ENCODE data around the gene LIMS3.
"Not testable (repeated sequence)": the region's sequence is repeated elsewhere in the genome, so short reads cannot be mapped to it uniquely, and the experiment has no call there.

Gene LIMS3, protein sequence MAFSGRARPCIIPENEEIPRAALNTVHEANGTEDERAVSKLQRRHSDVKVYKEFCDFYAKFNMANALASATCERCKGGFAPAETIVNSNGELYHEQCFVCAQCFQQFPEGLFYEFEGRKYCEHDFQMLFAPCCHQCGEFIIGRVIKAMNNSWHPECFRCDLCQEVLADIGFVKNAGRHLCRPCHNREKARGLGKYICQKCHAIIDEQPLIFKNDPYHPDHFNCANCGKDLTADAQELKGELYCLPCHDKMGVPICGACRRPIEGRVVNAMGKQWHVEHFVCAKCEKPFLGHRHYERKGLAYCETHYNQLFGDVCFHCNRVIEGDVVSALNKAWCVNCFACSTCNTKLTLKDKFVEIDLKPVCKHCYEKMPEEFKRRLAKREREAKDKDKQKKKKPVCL

GRCh38 chr2:109898462-109899336 lies at the start of gene LIMS3:
LIMS3 (plus strand) TSS chr2:109898688; CDS start chr2:109898729, 41 bp downstream.
- H3K36me3 ChIP-seq (ENCODE audit: control insufficient read depth, insufficient read depth, low read length); H3K9ac ChIP-seq (ENCODE audit: low read length); H3K27me3 ChIP-seq (ENCODE audit: control insufficient read depth, insufficient read depth, low read length); H3K4me1 ChIP-seq (ENCODE audit: control insufficient read depth, insufficient read depth, low read length); H3K27ac ChIP-seq (ENCODE audit: low read depth, low read length); H3K4me3 ChIP-seq (ENCODE audit: low read length): not testable (repeated sequence)

DNA sequence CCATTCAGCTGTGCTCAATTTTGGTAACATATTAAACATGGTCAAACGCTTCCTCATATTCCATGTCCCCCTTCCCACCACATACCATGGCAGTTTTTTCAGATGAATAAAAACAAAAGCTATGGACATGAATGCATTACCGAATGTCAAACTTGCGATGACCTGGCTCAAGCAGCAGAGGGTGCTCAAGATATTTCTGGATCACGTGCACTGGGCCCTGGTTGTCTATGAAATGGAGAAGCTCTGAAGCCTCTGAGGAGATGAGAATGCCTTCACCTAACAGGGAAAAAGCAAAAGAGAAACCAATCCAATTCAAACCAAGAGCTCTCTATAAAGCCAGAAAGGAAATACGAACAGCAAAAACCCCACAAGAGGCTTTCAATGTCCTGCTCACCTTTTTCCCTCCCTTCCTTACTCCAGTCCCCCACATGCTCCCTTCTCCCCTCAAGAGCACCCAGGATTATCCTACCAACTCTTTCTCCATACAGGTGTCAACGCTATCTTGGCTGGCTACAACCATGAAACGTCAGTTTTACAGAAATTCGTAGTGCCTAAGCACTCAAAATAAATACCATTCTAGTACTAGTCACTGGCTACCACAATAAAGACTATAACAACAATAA lies 27.2 kb upstream of the LIMS3 start:
- not testable (repeated sequence) for H3K27me3 ChIP-seq (ENCODE audit: control insufficient read depth, insufficient read depth, low read length); H3K27ac ChIP-seq (ENCODE audit: low read depth, low read length); H3K9ac ChIP-seq (ENCODE audit: low read length); H3K4me3 ChIP-seq (ENCODE audit: low read length); H3K36me3 ChIP-seq (ENCODE audit: control insufficient read depth, insufficient read depth, low read length); H3K4me1 ChIP-seq (ENCODE audit: control insufficient read depth, insufficient read depth, low read length)

DNA sequence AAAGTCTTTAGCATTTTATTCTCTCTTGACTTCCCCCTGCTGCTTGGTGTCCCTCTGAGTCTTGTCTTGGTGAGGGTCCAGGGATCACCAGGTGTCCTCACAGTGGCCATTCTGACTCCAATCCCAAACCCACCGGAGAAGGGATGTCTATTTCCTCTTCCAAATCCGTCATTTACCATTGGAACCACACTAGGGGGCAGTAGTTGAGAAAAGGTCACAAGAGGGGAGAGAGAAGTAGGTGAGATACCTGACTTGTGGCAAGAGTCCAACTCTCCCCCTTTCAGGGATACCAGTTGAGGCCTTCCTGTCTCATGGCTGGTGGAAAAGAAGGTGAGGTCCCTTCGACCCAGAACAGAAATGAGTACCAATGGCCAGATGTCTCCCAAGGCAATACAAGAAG lies 21.9 kb upstream of the LIMS3 start:
- H3K27ac ChIP-seq (ENCODE audit: low read depth, low read length); H3K27me3 ChIP-seq (ENCODE audit: control insufficient read depth, insufficient read depth, low read length); H3K9ac ChIP-seq (ENCODE audit: low read length); H3K36me3 ChIP-seq (ENCODE audit: control insufficient read depth, insufficient read depth, low read length); H3K4me3 ChIP-seq (ENCODE audit: low read length); H3K4me1 ChIP-seq (ENCODE audit: control insufficient read depth, insufficient read depth, low read length): not testable (repeated sequence)

DNA sequence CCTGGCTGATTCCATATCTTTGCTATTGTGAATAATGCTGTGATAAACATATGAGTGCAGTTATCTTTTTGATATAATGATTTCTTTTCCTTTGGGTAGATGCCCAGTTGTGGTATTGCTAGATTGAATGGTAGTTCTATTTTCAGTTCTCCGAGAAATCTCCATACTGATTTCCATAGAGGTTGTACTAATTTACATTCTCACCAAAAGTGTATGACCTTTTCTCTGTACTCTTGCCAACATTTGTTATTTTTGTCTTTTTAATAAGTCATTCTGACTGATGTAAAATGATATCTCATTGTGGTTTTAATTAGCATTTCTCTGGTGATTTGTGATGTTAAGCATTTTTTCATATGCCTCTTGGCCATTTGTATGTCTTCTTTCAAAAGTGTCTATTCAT lies 16.4 kb upstream of the LIMS3 start:
- H3K36me3 ChIP-seq (ENCODE audit: control insufficient read depth, insufficient read depth, low read length); H3K4me3 ChIP-seq (ENCODE audit: low read length); H3K27me3 ChIP-seq (ENCODE audit: control insufficient read depth, insufficient read depth, low read length); H3K27ac ChIP-seq (ENCODE audit: low read depth, low read length); H3K9ac ChIP-seq (ENCODE audit: low read length); H3K4me1 ChIP-seq (ENCODE audit: control insufficient read depth, insufficient read depth, low read length): not testable (repeated sequence)

DNA sequence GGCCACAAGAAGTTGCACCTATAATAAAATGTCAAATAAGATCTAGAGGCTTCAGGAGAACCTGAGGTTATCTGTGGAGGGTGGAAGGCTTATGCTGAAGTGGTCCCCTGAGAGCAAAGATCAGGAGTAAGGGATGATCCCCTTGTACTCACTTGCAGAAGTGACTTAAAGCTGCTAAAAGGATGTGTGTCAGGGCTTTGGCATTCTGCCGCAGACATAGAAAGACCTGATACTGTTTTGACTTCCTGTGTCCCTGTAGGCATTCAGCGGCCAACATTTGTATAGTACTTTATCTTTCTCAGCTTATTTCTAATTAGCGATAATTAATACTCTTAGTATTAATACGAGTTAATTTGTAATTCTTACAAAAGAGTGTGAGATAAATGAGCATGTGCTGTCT lies 10.1 kb upstream of the LIMS3 start:
- H3K4me3 ChIP-seq (ENCODE audit: low read length); H3K4me1 ChIP-seq (ENCODE audit: control insufficient read depth, insufficient read depth, low read length); H3K36me3 ChIP-seq (ENCODE audit: control insufficient read depth, insufficient read depth, low read length); H3K9ac ChIP-seq (ENCODE audit: low read length); H3K27me3 ChIP-seq (ENCODE audit: control insufficient read depth, insufficient read depth, low read length); H3K27ac ChIP-seq (ENCODE audit: low read depth, low read length): not testable (repeated sequence)

GRCh38 chr2:109889909-109890308 lies 8.6 kb upstream of the LIMS3 start:
- H3K27me3 ChIP-seq (ENCODE audit: control insufficient read depth, insufficient read depth, low read length); H3K36me3 ChIP-seq (ENCODE audit: control insufficient read depth, insufficient read depth, low read length); H3K9ac ChIP-seq (ENCODE audit: low read length); H3K4me3 ChIP-seq (ENCODE audit: low read length); H3K4me1 ChIP-seq (ENCODE audit: control insufficient read depth, insufficient read depth, low read length); H3K27ac ChIP-seq (ENCODE audit: low read depth, low read length): not testable (repeated sequence)

GRCh38 chr2:109891024-109891423 lies 7.5 kb upstream of the LIMS3 start:
- not testable (repeated sequence) for H3K9ac ChIP-seq (ENCODE audit: low read length); H3K4me3 ChIP-seq (ENCODE audit: low read length); H3K4me1 ChIP-seq (ENCODE audit: control insufficient read depth, insufficient read depth, low read length); H3K27ac ChIP-seq (ENCODE audit: low read depth, low read length); H3K36me3 ChIP-seq (ENCODE audit: control insufficient read depth, insufficient read depth, low read length); H3K27me3 ChIP-seq (ENCODE audit: control insufficient read depth, insufficient read depth, low read length)

DNA sequence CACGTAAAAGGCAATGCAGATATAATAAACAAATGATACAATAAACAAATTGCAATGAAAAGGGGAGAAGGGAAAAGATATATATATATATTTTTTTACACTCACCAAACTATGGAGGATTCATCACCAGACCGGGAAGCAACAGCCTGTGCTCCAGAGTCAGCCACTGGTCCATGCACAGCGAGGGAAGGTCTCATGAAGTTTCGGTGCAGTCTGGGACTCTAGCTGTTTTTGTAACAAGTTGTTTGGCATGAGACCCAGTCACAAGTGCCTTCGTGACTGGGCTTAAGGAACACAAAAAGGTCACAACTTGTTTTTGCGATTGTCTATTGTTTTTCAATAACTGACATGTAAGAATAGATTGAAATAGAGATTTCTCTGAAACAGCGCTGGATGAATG lies 4.8 kb upstream of the LIMS3 start:
- H3K27ac ChIP-seq (ENCODE audit: low read depth, low read length): not testable (repeated sequence)

GRCh38 chr2:109894141-109894540 lies 4.3 kb upstream of the LIMS3 start:
- H3K27ac ChIP-seq (ENCODE audit: low read depth, low read length); H3K9ac ChIP-seq (ENCODE audit: low read length); H3K4me1 ChIP-seq (ENCODE audit: control insufficient read depth, insufficient read depth, low read length); H3K27me3 ChIP-seq (ENCODE audit: control insufficient read depth, insufficient read depth, low read length); H3K4me3 ChIP-seq (ENCODE audit: low read length); H3K36me3 ChIP-seq (ENCODE audit: control insufficient read depth, insufficient read depth, low read length): not testable (repeated sequence)

More for the DNA sequence above, 4.8 kb upstream of the LIMS3 start:
- H3K4me1 ChIP-seq (ENCODE audit: control insufficient read depth, insufficient read depth, low read length); H3K4me3 ChIP-seq (ENCODE audit: low read length); H3K27me3 ChIP-seq (ENCODE audit: control insufficient read depth, insufficient read depth, low read length); H3K9ac ChIP-seq (ENCODE audit: low read length); H3K36me3 ChIP-seq (ENCODE audit: control insufficient read depth, insufficient read depth, low read length): not testable (repeated sequence)

DNA sequence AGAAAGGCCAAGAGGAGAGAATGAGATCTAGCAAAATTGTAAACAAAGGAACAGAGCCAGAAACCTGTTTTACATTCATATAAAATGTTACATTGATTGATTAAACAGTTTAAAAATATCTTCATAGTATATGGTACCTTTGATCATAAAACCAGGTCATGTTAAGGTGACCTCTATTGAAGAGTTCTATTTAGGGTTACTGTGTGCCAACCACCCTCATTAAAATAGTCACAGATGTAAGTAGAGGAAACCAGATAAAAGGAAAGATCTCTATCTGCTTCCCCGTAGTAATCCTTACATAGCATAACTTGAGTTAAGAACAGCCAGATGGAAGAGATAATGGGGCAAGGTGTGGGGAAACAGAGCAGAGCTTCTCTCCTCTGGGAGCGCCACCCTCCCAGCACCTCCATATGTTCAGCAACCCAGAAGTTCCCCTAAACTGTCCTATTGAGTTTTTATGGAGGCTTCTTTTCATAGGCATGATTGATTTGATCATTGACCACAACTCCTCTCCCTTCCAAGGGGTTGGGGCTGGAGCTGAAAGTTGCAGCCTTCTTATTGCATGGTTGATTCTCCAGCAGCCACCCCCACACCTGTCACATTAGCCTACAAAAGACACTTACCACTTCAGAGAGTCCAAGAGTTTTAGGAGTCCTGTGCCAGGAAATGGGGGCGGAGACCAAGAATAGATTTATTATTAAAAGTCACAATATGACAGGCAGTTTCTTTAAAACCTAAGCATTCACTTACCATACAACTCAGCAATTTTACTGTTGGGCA lies 3.2 kb upstream of the LIMS3 start:
- not testable (repeated sequence) for H3K9ac ChIP-seq (ENCODE audit: low read length); H3K27ac ChIP-seq (ENCODE audit: low read depth, low read length); H3K4me1 ChIP-seq (ENCODE audit: control insufficient read depth, insufficient read depth, low read length); H3K27me3 ChIP-seq (ENCODE audit: control insufficient read depth, insufficient read depth, low read length); H3K36me3 ChIP-seq (ENCODE audit: control insufficient read depth, insufficient read depth, low read length); H3K4me3 ChIP-seq (ENCODE audit: low read length)

- H3K27ac ChIP-seq (ENCODE audit: low read depth, low read length); H3K27me3 ChIP-seq (ENCODE audit: control insufficient read depth, insufficient read depth, low read length); H3K36me3 ChIP-seq (ENCODE audit: control insufficient read depth, insufficient read depth, low read length); H3K9ac ChIP-seq (ENCODE audit: low read length); H3K4me1 ChIP-seq (ENCODE audit: control insufficient read depth, insufficient read depth, low read length); H3K4me3 ChIP-seq (ENCODE audit: low read length): not testable (repeated sequence)
Observed at GRCh38 chr2:109896212-109896611, 2.3 kb upstream of the LIMS3 start.

GRCh38 chr2:109897769-109898461 lies 573 bp upstream of the LIMS3 start:
- not testable (repeated sequence) for H3K36me3 ChIP-seq (ENCODE audit: control insufficient read depth, insufficient read depth, low read length); H3K27me3 ChIP-seq (ENCODE audit: control insufficient read depth, insufficient read depth, low read length); H3K27ac ChIP-seq (ENCODE audit: low read depth, low read length); H3K4me3 ChIP-seq (ENCODE audit: low read length); H3K9ac ChIP-seq (ENCODE audit: low read length); H3K4me1 ChIP-seq (ENCODE audit: control insufficient read depth, insufficient read depth, low read length)
